Measurements from ENCODE around the gene IL10RB. TPM values are rescaled to one million over a fixed set of nuclear protein-coding genes. Genes with fewer than 3 reads are reported as not detected.

IL10RB gene
- total and polyA plus RNA-seq, 3 donors from 2014 or later, result 14.3 to 19.3 (median 14.4) TPM

- no peak for DNase-seq
- WGBS, 2 donors, result 33 to 36% methylated on average over 3 of the region's 3 CpGs
- no peak for TF ChIP-seq CTCF (IDR thresholded peaks at IDR 0.05)
- TF ChIP-seq POLR2A (IDR thresholded peaks at IDR 0.05), result no peak
- Histone ChIP-seq H3K36me3 (ENCODE audit: low read depth, missing control alignments) (no peaks in the 10 kb centered on the region), H3K4me1 (no peaks in the 10 kb centered on the region), H3K27ac (no peak overlapping the region), H3K9me3 (no peaks in the 10 kb centered on the region), H3K4me3 (no peak overlapping the region), H3K27me3 (no peaks in the 10 kb centered on the region)
- intact Hi-C loops (cut with DNase I; ENCODE audit: low total_unique reads), result no loop called here
Observed at GRCh38 chr21:33228455-33228854, 37.7 kb upstream of the IL10RB start.

DNA sequence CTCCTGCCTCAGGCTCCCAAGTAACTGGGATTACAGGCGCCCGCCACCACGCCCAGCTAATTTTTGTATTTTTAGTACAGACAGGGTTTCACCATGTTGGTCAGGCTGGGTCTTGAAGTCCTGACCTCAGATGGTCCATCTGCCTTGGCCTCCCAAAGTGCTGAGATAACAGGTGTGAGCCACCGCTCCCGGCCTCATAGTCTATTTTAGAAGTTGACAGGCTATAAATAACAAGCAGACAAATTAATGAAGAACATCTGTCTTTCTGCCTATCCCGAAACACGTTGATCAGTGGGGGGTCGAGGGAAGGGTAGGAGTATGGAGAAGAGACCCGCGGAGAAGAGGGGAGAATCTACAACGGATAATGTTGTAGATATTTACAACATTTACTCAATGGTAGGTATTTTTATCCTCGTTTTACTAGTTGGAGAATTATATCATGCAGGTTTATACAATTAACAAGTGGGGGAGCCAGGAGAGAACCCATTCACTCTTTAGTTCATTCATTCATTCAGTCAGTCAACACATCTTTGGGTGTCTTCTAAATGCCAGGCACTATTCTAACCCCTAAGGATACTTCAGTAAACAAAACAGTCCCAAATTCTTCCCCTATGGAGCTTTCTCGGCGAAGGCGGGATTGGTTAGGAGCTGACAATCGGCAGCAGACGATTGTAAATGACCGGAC, 36.9 kb upstream of the IL10RB start:
- Histone ChIP-seq H3K4me1 (no peaks in the 10 kb centered on the region), H3K27me3 (no peaks in the 10 kb centered on the region), H3K36me3 (ENCODE audit: low read depth, missing control alignments) (no peaks in the 10 kb centered on the region), H3K4me3 (peak overlapping the region; percentile 93 to 98), H3K9me3 (no peaks in the 10 kb centered on the region), H3K27ac (peak overlapping the region in 1 of 2 donors; percentile 94)
- no peak for DNase-seq
- intact Hi-C loops (cut with DNase I; ENCODE audit: low total_unique reads), result no loop called here
- WGBS, 2 donors, result 24 to 26% methylated on average over 15 to 18 of the region's 18 CpGs
- TF ChIP-seq POLR2A (IDR thresholded peaks at IDR 0.05), result no peak
- TF ChIP-seq CTCF (IDR thresholded peaks at IDR 0.05), result no peak

- Histone ChIP-seq H3K27ac (peak within 1 kb of the TSS; percentile 90 to 94), H3K27me3 (no peaks in the 10 kb centered on the region), H3K4me1 (no peaks in the 10 kb centered on the region), H3K4me3 (peak within 1 kb of the TSS; percentile 93 to 98), H3K9me3 (no peaks in the 10 kb centered on the region), H3K36me3 (ENCODE audit: low read depth, missing control alignments) (no peaks in the 10 kb centered on the region)
- TF ChIP-seq CTCF (IDR thresholded peaks at IDR 0.05) (no peak), POLR2A (IDR thresholded peaks at IDR 0.05) (no peak)
- intact Hi-C loops (cut with DNase I; ENCODE audit: low total_unique reads), result no loop called here
- 1% methylated on average over 42 to 49 of the region's 95 CpGs for WGBS, 2 donors
- DNase-seq, result peak; percentile 80
Observed at GRCh38 chr21:33229784-33230544, 36.2 kb upstream of the IL10RB start, which contains the start of gene IFNAR2. Gene IFNAR2 (plus strand): TSS chr21:33229938. CDS start chr21:33241923, 11,985 bp downstream.

DNA sequence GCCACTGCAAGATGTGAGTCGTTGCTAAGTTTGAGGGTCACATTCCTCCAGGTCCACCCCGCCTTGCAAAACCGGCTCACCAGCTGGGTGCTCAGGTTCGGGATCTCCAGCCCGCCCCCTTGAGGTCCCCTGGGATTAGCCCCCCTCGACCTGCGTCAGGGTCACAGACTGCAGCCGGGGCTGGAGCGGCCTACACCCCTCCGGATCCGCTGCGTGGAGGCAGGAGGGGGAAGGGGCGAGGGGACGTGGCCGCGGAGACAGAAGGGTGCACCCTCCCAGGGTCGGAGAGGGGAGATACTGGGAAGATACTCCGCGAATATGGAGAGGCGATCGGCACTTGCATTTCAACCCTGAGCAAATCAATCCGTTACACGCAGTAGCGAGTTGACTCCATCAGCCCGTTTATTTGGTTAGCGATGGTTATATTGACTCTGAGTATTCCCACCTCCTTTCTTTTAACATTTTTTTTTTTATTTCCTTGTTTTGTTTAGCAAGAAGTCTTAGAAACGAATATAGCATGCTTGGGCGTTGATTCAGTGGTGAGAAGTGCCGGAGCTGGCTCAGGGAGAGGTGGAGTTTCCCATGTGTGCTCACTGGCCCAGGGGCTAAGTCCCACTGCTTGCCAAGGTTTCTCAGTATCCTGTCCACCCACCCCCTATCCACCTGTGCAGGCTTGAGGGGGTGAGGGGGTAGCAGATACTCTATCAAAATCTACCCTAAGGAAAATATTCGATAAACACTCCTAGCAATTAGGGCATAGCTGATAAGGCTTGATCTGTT, 35.4 kb upstream of the IL10RB start:
- TF ChIP-seq CTCF (IDR thresholded peaks at IDR 0.05), result no peak
- TF ChIP-seq POLR2A (IDR thresholded peaks at IDR 0.05), result no peak
- WGBS, 2 donors, result 1 to 5% methylated on average over 17 to 30 of the region's 30 CpGs
- DNase-seq, result peak; percentile 40
- Histone ChIP-seq H3K27ac (peak overlapping the region; percentile 90 to 94), H3K27me3 (no peaks in the 10 kb centered on the region), H3K36me3 (ENCODE audit: low read depth, missing control alignments) (no peaks in the 10 kb centered on the region), H3K4me3 (peak overlapping the region; percentile 93 to 98), H3K9me3 (no peaks in the 10 kb centered on the region), H3K4me1 (no peaks in the 10 kb centered on the region)
- intact Hi-C loops (cut with DNase I; ENCODE audit: low total_unique reads), result no loop called here
